ENCODE data around the gene YTHDC2.

YTHDC2 gene

DNA sequence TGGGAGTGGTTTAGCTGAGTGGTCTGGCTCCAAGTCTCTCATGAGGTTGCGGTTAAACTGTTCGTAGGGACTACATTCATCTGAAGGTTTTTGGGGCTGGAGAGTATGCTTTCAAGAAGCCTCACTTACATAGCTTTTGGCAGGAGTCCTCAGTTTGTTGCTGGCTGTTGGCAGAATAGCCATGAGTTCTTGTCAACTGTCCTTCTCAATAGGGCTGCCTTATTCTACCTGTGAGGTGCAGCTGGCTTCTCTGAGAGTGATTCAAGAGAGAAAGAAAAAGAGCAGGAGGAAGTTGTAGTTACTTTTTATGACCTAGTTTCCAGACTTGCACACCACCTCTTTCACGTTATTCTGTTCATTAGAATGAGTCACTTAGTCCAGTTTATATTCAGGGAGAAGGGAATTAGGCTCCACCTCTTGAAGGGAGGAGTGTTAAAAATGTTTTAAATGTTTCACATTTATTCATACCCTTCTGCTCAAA is 33.2 kb downstream of the YTHDC2 start:
- peaks cover 22 to 31% of the 10 kb centered on the region in 2 donors for H3K36me3 ChIP-seq (ENCODE audit: control insufficient read depth in 1 of 2, insufficient read depth in 2 of 2, low read length in 2 of 2)
- H3K27ac ChIP-seq (ENCODE audit: low read depth, low read length) = no peak overlapping the region
- no peak overlapping the region for H3K4me3 ChIP-seq (ENCODE audit: low read depth in 1 of 2, low read length in 2 of 2)
- H3K4me1 ChIP-seq (ENCODE audit: control insufficient read depth in 1 of 2, insufficient read depth in 2 of 2, low read length in 2 of 2) = peaks cover 0 to 5% of the 10 kb centered on the region in 2 donors
- H3K27me3 ChIP-seq (ENCODE audit: control insufficient read depth in 1 of 2, insufficient read depth in 2 of 2, low read length in 2 of 2) = no peaks in the 10 kb centered on the region
- no peaks in the 10 kb centered on the region for H3K9me3 ChIP-seq (ENCODE audit: control insufficient read depth in 1 of 2, low read length in 2 of 2)
- H3K9ac ChIP-seq (ENCODE audit: low read depth in 1 of 2, low read length in 2 of 2) = no peak overlapping the region

DNA sequence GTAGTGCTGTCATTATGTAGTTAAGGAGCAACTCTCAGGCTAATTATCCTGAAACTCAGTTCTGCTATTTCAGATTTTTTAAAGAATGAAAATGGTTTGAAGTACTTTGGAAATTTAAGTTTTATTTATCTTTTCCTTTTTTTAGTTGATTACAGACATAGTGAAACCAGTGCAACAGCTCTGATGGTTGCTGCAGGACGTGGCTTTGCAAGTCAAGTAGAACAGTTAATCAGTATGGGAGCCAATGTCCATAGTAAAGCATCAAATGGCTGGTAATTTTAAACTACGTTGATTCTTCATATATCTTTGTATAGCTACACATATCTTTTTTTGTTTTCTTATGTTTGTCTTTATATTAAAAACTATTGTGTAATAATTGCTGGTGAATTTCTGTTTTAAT is 34.9 kb downstream of the YTHDC2 start:
- H3K27ac ChIP-seq (ENCODE audit: low read depth, low read length) = no peak overlapping the region
- H3K4me3 ChIP-seq (ENCODE audit: low read depth in 1 of 2, low read length in 2 of 2) = no peak overlapping the region
- peaks cover 21 to 33% of the 10 kb centered on the region in 2 donors for H3K36me3 ChIP-seq (ENCODE audit: control insufficient read depth in 1 of 2, insufficient read depth in 2 of 2, low read length in 2 of 2)
- H3K9ac ChIP-seq (ENCODE audit: low read depth in 1 of 2, low read length in 2 of 2) = no peak overlapping the region
- H3K4me1 ChIP-seq (ENCODE audit: control insufficient read depth in 1 of 2, insufficient read depth in 2 of 2, low read length in 2 of 2) = peaks cover 0 to 5% of the 10 kb centered on the region in 2 donors
- no peaks in the 10 kb centered on the region for H3K9me3 ChIP-seq (ENCODE audit: control insufficient read depth in 1 of 2, low read length in 2 of 2)
- no peaks in the 10 kb centered on the region for H3K27me3 ChIP-seq (ENCODE audit: control insufficient read depth in 1 of 2, insufficient read depth in 2 of 2, low read length in 2 of 2)

DNA sequence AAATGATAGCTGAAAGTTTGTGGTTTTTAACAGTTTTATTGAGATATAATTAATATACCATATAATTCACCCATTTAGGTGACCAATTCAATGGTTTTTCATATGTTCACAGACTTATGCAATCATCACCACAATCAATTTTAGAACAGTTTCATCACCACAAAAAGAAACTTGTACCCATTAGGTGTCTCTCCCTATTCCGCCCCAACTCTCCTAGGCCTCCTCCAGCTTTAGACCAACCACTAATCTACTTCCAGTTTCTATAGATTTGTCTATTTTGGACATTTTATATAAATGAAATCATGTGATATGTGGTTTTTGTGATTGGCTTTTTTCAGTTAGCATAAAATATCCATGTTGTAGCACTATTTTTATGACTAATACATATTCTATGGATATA is 38.6 kb downstream of the YTHDC2 start:
- H3K4me1 ChIP-seq (ENCODE audit: control insufficient read depth in 1 of 2, insufficient read depth in 2 of 2, low read length in 2 of 2) = no peaks in the 10 kb centered on the region
- peaks cover 18 to 40% of the 10 kb centered on the region in 2 donors for H3K36me3 ChIP-seq (ENCODE audit: control insufficient read depth in 1 of 2, insufficient read depth in 2 of 2, low read length in 2 of 2)
- no peak overlapping the region for H3K9ac ChIP-seq (ENCODE audit: low read depth in 1 of 2, low read length in 2 of 2)
- H3K4me3 ChIP-seq (ENCODE audit: low read depth in 1 of 2, low read length in 2 of 2) = no peak overlapping the region
- no peaks in the 10 kb centered on the region for H3K27me3 ChIP-seq (ENCODE audit: control insufficient read depth in 1 of 2, insufficient read depth in 2 of 2, low read length in 2 of 2)
- H3K27ac ChIP-seq (ENCODE audit: low read depth, low read length) = no peak overlapping the region
- no peaks in the 10 kb centered on the region for H3K9me3 ChIP-seq (ENCODE audit: control insufficient read depth in 1 of 2, low read length in 2 of 2)

DNA sequence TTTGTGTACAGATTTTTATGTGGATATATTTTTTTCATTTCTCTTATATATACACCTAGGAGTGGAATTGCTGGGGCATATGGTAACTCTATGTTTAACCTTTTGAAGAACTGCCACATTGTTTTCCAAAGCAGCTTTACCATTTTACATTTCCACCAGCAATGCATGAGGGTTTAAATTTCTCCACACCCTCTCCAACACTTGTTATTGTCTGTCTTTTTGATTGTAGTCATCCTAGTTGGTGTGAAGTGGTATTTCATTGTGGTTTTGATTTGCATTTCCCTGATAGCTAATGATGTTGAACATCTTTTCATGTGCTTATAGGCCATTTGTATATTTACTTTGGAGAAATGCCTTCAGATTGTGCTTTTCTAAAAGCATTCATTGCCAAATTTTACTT is 39.1 kb downstream of the YTHDC2 start:
- no peaks in the 10 kb centered on the region for H3K9me3 ChIP-seq (ENCODE audit: control insufficient read depth in 1 of 2, low read length in 2 of 2)
- H3K4me1 ChIP-seq (ENCODE audit: control insufficient read depth in 1 of 2, insufficient read depth in 2 of 2, low read length in 2 of 2) = no peaks in the 10 kb centered on the region
- no peaks in the 10 kb centered on the region for H3K27me3 ChIP-seq (ENCODE audit: control insufficient read depth in 1 of 2, insufficient read depth in 2 of 2, low read length in 2 of 2)
- no peak overlapping the region for H3K4me3 ChIP-seq (ENCODE audit: low read depth in 1 of 2, low read length in 2 of 2)
- H3K27ac ChIP-seq (ENCODE audit: low read depth, low read length) = no peak overlapping the region
- no peak overlapping the region for H3K9ac ChIP-seq (ENCODE audit: low read depth in 1 of 2, low read length in 2 of 2)
- H3K36me3 ChIP-seq (ENCODE audit: control insufficient read depth in 1 of 2, insufficient read depth in 2 of 2, low read length in 2 of 2) = peaks cover 18 to 39% of the 10 kb centered on the region in 2 donors

DNA sequence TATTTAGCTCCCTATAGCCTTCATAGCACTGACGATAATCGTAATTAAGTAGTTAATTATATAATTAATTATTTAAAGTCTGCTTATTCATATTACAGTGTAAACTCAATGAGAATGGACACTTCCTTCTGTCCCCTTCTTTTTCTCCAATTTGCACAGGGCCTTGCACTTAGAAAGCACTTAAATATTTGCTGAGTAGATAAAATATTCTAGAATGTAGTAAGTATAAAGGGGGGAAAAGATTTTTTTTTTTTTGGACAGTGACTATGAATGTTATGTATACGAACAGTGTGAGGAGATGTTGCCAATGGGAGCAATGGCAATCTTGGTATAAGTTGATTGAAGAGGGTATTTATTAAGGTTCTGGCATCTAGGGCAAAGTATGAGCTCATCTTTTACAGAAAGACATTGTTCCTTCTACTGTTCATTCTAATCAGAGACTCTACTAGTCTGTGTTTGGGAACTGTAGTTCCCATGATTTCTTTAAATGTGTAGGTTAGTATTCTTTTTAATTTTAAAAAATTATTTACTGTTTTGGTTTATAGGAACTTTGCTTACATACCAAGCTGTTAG is 49.4 kb downstream of the YTHDC2 start:
- Histone ChIP-seq H3K4me3 (ENCODE audit: low read depth in 1 of 2, low read length in 2 of 2) (no peak overlapping the region), H3K4me1 (ENCODE audit: control insufficient read depth in 1 of 2, insufficient read depth in 2 of 2, low read length in 2 of 2) (no peaks in the 10 kb centered on the region), H3K9ac (ENCODE audit: low read depth in 1 of 2, low read length in 2 of 2) (no peak overlapping the region), H3K9me3 (ENCODE audit: control insufficient read depth in 1 of 2, low read length in 2 of 2) (no peaks in the 10 kb centered on the region), H3K27me3 (ENCODE audit: control insufficient read depth in 1 of 2, insufficient read depth in 2 of 2, low read length in 2 of 2) (no peaks in the 10 kb centered on the region), H3K27ac (ENCODE audit: low read depth, low read length) (no peak overlapping the region), H3K36me3 (ENCODE audit: control insufficient read depth in 1 of 2, insufficient read depth in 2 of 2, low read length in 2 of 2) (peaks cover 14 to 28% of the 10 kb centered on the region in 2 donors)

DNA sequence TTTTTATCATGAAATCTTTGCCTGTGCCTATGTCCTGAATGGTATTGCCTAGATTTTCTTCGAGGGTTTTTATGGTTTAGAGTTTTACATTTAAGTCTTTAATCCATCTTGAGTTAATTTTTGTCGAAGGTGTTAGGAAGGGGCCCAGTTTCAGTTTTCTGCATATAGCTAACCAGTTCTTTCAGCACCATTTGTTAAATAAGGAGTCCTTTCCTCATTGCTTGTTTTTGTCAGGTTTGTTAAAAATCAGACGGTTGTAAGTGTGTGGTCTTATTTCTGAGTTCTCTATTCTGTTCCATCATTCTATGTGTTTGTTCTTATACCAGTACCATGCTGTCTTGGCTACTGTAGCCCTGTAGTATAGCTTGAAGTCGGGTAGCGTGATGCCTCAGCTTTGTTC is 55.9 kb downstream of the YTHDC2 start:
- Histone ChIP-seq H3K4me3 (ENCODE audit: low read depth in 1 of 2, low read length in 2 of 2) (no peak overlapping the region), H3K27me3 (ENCODE audit: control insufficient read depth in 1 of 2, insufficient read depth in 2 of 2, low read length in 2 of 2) (no peaks in the 10 kb centered on the region), H3K4me1 (ENCODE audit: control insufficient read depth in 1 of 2, insufficient read depth in 2 of 2, low read length in 2 of 2) (no peaks in the 10 kb centered on the region), H3K27ac (ENCODE audit: low read depth, low read length) (no peak overlapping the region), H3K9ac (ENCODE audit: low read depth in 1 of 2, low read length in 2 of 2) (no peak overlapping the region), H3K9me3 (ENCODE audit: control insufficient read depth in 1 of 2, low read length in 2 of 2) (no peaks in the 10 kb centered on the region), H3K36me3 (ENCODE audit: control insufficient read depth in 1 of 2, insufficient read depth in 2 of 2, low read length in 2 of 2) (peaks cover 15 to 29% of the 10 kb centered on the region in 2 donors)

DNA sequence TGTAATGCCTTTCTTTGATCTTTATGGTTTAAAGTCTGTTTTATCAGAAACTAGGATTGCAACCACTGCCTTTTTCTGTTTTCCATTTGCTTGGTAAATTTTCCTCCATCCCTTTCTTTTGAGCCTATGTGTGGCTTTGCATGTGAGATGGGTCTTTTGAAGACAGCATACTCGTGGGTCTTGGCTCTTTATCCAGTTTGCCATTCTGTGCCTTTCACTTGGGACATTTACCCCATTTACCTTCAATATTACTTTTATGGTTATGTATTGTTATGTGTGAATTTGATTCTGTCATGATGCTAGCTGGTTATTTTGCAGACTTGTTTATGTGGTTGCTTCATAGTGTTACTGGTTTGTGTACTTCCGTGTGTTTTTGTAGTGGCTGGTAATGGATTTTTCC is 59.2 kb downstream of the YTHDC2 start:
- no peak overlapping the region for H3K9ac ChIP-seq (ENCODE audit: low read depth in 1 of 2, low read length in 2 of 2)
- H3K4me3 ChIP-seq (ENCODE audit: low read depth in 1 of 2, low read length in 2 of 2) = no peak overlapping the region
- H3K27ac ChIP-seq (ENCODE audit: low read depth, low read length) = no peak overlapping the region
- H3K36me3 ChIP-seq (ENCODE audit: control insufficient read depth in 1 of 2, insufficient read depth in 2 of 2, low read length in 2 of 2) = peaks cover 7 to 40% of the 10 kb centered on the region in 2 donors
- no peaks in the 10 kb centered on the region for H3K9me3 ChIP-seq (ENCODE audit: control insufficient read depth in 1 of 2, low read length in 2 of 2)
- H3K4me1 ChIP-seq (ENCODE audit: control insufficient read depth in 1 of 2, insufficient read depth in 2 of 2, low read length in 2 of 2) = no peaks in the 10 kb centered on the region
- H3K27me3 ChIP-seq (ENCODE audit: control insufficient read depth in 1 of 2, insufficient read depth in 2 of 2, low read length in 2 of 2) = no peaks in the 10 kb centered on the region

DNA sequence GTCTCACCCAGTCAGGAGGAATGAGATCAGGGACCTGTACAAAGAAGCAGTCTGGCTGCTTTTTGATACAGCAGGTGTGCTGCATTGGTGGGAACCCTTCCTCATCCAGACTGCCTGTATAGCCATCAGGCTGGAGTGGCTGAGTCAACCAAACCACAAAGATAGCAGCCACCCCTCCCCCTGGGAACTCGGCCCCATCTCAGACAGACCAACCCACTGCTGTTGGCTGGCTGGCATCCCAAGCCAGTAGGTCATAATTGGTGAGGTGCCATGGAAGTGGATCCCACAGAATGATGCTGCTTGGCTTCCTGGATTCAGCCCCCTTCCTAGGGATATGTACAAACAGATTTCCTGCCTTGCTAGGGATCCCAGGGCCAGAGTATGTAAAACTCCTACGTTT is 60.9 kb downstream of the YTHDC2 start:
- Histone ChIP-seq H3K9ac (ENCODE audit: low read depth in 1 of 2, low read length in 2 of 2) (no peak overlapping the region), H3K27me3 (ENCODE audit: control insufficient read depth in 1 of 2, insufficient read depth in 2 of 2, low read length in 2 of 2) (no peaks in the 10 kb centered on the region), H3K9me3 (ENCODE audit: control insufficient read depth in 1 of 2, low read length in 2 of 2) (no peaks in the 10 kb centered on the region), H3K4me3 (ENCODE audit: low read depth in 1 of 2, low read length in 2 of 2) (no peak overlapping the region), H3K27ac (ENCODE audit: low read depth, low read length) (no peak overlapping the region), H3K4me1 (ENCODE audit: control insufficient read depth in 1 of 2, insufficient read depth in 2 of 2, low read length in 2 of 2) (no peaks in the 10 kb centered on the region), H3K36me3 (ENCODE audit: control insufficient read depth in 1 of 2, insufficient read depth in 2 of 2, low read length in 2 of 2) (peaks cover 7 to 31% of the 10 kb centered on the region in 2 donors)

DNA sequence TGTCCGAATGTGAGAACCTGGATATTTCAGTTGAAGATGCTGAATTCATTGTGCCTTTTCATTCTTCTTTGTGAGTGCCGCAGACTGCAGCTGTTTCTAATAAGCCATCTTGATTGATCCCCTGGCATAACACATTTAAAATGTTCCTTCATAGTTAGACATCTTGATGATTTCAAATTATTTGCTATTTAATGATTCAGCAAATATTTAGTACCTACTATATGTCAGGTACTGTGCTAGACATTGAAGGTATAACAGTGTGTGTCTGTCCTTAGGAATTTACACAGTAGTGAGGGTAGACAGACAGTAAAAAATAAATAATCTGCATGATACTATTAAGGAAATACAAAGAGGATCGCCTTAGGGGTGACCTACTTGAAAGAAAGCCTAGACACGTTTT is 61.6 kb downstream of the YTHDC2 start:
- Histone ChIP-seq H3K36me3 (ENCODE audit: control insufficient read depth in 1 of 2, insufficient read depth in 2 of 2, low read length in 2 of 2) (peaks cover 10 to 31% of the 10 kb centered on the region in 2 donors), H3K9me3 (ENCODE audit: control insufficient read depth in 1 of 2, low read length in 2 of 2) (no peaks in the 10 kb centered on the region), H3K4me1 (ENCODE audit: control insufficient read depth in 1 of 2, insufficient read depth in 2 of 2, low read length in 2 of 2) (no peaks in the 10 kb centered on the region), H3K27me3 (ENCODE audit: control insufficient read depth in 1 of 2, insufficient read depth in 2 of 2, low read length in 2 of 2) (no peaks in the 10 kb centered on the region), H3K4me3 (ENCODE audit: low read depth in 1 of 2, low read length in 2 of 2) (no peak overlapping the region), H3K27ac (ENCODE audit: low read depth, low read length) (no peak overlapping the region), H3K9ac (ENCODE audit: low read depth in 1 of 2, low read length in 2 of 2) (no peak overlapping the region)

DNA sequence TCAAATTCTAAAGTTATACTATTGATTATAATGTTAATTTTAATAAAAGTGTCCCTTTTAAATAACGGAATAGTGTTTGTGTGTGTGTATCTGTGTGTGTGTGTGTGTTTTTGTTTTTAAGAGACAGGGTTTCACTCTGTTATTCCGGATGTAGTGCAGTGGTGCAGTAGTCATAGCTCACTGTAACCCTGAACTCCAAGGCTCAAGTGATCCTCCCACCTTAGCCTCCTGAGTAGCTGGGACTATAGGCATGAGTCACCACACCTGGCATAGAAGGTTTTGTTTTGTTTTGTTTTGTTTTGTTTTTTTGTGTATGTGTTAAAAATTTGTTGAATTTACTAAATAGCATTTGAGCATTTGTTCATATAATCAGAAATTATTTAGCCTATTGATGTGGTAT is 64.6 kb downstream of the YTHDC2 start:
- Histone ChIP-seq H3K9ac (ENCODE audit: low read depth in 1 of 2, low read length in 2 of 2) (no peak overlapping the region), H3K27ac (ENCODE audit: low read depth, low read length) (no peak overlapping the region), H3K27me3 (ENCODE audit: control insufficient read depth in 1 of 2, insufficient read depth in 2 of 2, low read length in 2 of 2) (no peaks in the 10 kb centered on the region), H3K36me3 (ENCODE audit: control insufficient read depth in 1 of 2, insufficient read depth in 2 of 2, low read length in 2 of 2) (peaks cover 12 to 34% of the 10 kb centered on the region in 2 donors), H3K4me1 (ENCODE audit: control insufficient read depth in 1 of 2, insufficient read depth in 2 of 2, low read length in 2 of 2) (no peaks in the 10 kb centered on the region), H3K9me3 (ENCODE audit: control insufficient read depth in 1 of 2, low read length in 2 of 2) (no peaks in the 10 kb centered on the region), H3K4me3 (ENCODE audit: low read depth in 1 of 2, low read length in 2 of 2) (no peak overlapping the region)

DNA sequence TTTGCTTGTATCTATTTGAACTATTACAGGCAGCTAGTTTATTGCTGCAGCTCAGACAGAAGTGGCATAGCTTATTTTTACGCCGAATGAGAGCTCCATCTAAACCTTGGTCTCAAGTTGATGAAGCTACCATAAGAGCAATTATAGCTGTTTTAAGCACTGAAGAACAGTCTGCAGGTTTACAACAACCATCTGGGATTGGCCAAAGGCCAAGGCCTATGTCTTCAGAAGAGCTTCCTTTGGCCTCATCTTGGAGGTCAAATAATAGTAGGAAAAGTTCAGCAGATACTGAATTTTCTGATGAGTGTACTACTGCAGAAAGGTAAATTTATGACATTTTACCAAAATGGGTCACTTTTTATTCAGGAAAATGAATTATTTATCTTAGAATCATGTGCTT is 67.9 kb downstream of the YTHDC2 start:
- Histone ChIP-seq H3K4me3 (ENCODE audit: low read depth in 1 of 2, low read length in 2 of 2) (no peak overlapping the region), H3K9ac (ENCODE audit: low read depth in 1 of 2, low read length in 2 of 2) (no peak overlapping the region), H3K27me3 (ENCODE audit: control insufficient read depth in 1 of 2, insufficient read depth in 2 of 2, low read length in 2 of 2) (no peaks in the 10 kb centered on the region), H3K36me3 (ENCODE audit: control insufficient read depth in 1 of 2, insufficient read depth in 2 of 2, low read length in 2 of 2) (peaks cover 15 to 19% of the 10 kb centered on the region in 2 donors), H3K27ac (ENCODE audit: low read depth, low read length) (no peak overlapping the region), H3K9me3 (ENCODE audit: control insufficient read depth in 1 of 2, low read length in 2 of 2) (no peaks in the 10 kb centered on the region), H3K4me1 (ENCODE audit: control insufficient read depth in 1 of 2, insufficient read depth in 2 of 2, low read length in 2 of 2) (no peaks in the 10 kb centered on the region)

Measured in duodenal mucosa (tissue), 2 donors.